ENCODE measurements around the gene STK32B. TPM values are rescaled to one million over a fixed set of nuclear protein-coding genes. Genes with fewer than 3 reads are reported as not detected.

Gene STK32B
- total and polyA plus RNA-seq, 2 of the 8 experiments (the other 6 are each of a cell fraction or from before 2014, with no cell fraction given), result 2.3 to 2.5 TPM

GRCh38 chr4:5165420-5166369 lies 114.4 kb downstream of the STK32B start (continued):
- no peak for TF ChIP-seq SIX5 (IDR thresholded peaks at IDR 0.05; ENCODE audit: low read depth, low read length)

Data from H1 (cell line).